Mucosa of descending colon (tissue), 3 donors: ENCODE results near the gene PEPD. TPM values are rescaled to one million over a fixed set of nuclear protein-coding genes. Genes with fewer than 3 reads are reported as not detected.

ENCODE experiments used
- ATAC-seq: fragments of 200-7000 bp; cut with Tn5 transposase; one replicate; pipeline ENCODE4 v1.9.1; 2020; ENCODE audit warnings: mild to moderate bottlenecking, moderate library complexity
- DNase-seq, 3 donors: peaks; one replicate each; pipeline ENCODE4 v3.0.0-alpha.2; 2020
- H3K36me3 ChIP-seq: fragments of 200-600 bp; one replicate; pipeline ENCODE4 v1.8.0; 2021; ENCODE audit warnings: low read depth, mild to moderate bottlenecking
- H3K4me1 ChIP-seq: fragments of 200-600 bp; one replicate; pipeline ENCODE4 v1.8.0; 2021; ENCODE audit warnings: low read depth, mild to moderate bottlenecking
- H3K4me3 ChIP-seq: fragments of 200-600 bp; one replicate; pipeline ENCODE4 v1.8.0; 2021; ENCODE audit warnings: mild to moderate bottlenecking
- H3K9me3 ChIP-seq: fragments of 200-600 bp; one replicate; pipeline ENCODE4 v1.8.0; 2021; ENCODE audit warnings: mild to moderate bottlenecking
- intact Hi-C, 2 donors: fragments of 100-400 bp; cut with DNase I in 1 of 2; cut with micrococcal nuclease in 1 of 2; formaldehyde crosslinking; loops; one replicate each; pipeline versions ENCODE4 v1.11.0 to v1.11.1; 2022; cut with DNase I, micrococcal nuclease
- total RNA-seq, 3 donors: library from RNA; stranded (reverse); fragmentation: NEBNext Ultra II Directional in 2 of 3; extraction: Animal tissue kit (Norgen Biotek cat#: 25700) in 2 of 3; gene quantifications; one replicate each; pipeline versions ENCODE4 v1.2.1 to v1.2.4, GENCODE V29; 2021 to 2023
- TF ChIP-seq, protein P1 (sequence below): fragments of 200-600 bp; IDR thresholded peaks from one replicate; pipeline ENCODE4 v1.8.0; 2022; ENCODE audit warnings: antibody characterized with exemption, mild to moderate bottlenecking
- donor health status: DM: no; HTN: no; CAD: no; lungs with moderate emphysema.
- donor health status: DM: no; HTN: no; CAD: no.
- donor health status: DM: no; HTN: yes; CAD: no.

PEPD gene
- total RNA-seq, 3 donors from 2014 or later, result 40.4 to 91.5 (median 79.1) TPM

- no peak for ATAC-seq
- TF ChIP-seq, protein P1, sequence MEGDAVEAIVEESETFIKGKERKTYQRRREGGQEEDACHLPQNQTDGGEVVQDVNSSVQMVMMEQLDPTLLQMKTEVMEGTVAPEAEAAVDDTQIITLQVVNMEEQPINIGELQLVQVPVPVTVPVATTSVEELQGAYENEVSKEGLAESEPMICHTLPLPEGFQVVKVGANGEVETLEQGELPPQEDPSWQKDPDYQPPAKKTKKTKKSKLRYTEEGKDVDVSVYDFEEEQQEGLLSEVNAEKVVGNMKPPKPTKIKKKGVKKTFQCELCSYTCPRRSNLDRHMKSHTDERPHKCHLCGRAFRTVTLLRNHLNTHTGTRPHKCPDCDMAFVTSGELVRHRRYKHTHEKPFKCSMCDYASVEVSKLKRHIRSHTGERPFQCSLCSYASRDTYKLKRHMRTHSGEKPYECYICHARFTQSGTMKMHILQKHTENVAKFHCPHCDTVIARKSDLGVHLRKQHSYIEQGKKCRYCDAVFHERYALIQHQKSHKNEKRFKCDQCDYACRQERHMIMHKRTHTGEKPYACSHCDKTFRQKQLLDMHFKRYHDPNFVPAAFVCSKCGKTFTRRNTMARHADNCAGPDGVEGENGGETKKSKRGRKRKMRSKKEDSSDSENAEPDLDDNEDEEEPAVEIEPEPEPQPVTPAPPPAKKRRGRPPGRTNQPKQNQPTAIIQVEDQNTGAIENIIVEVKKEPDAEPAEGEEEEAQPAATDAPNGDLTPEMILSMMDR, result no peak
These were observed 100.8 kb downstream of the PEPD start for GRCh38 chr19:33420821-33421220.

DNA sequence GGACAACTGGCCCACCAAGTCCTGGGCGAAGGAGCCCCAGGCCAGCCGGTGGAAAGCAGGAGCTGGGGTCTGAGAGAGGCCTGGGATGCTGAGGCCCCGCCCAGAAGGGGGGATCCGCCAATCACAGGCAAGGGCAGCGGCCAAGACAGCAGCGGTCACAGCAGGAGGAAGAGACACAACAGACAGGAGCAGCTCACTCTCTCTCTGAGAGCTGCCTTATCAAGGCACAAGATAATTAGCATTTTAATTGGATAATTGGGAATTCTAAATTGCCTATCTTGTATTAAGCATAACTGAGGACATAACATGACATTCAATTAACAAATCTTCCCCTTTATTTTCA, 101.8 kb downstream of the PEPD start:
- intact Hi-C loops, result loop anchor here in 1 of 2 donors (5.0 kb wide), 1 partner anchor 353 kb away; no protein-coding TSS in a partner anchor
- Histone ChIP-seq H3K36me3 (no peaks in the 10 kb centered on the region), H3K9me3 (no peaks in the 10 kb centered on the region), H3K4me3 (no peak overlapping the region), H3K4me1 (no peaks in the 10 kb centered on the region)
- no peak for DNase-seq
- TF ChIP-seq, protein P1, result no peak
- ATAC-seq, result no peak

More at GRCh38 chr19:33420821-33421220, 100.8 kb downstream of the PEPD start:
- intact Hi-C loops, result no loop called here
- Histone ChIP-seq H3K9me3 (no peaks in the 10 kb centered on the region), H3K36me3 (no peaks in the 10 kb centered on the region), H3K4me1 (no peaks in the 10 kb centered on the region), H3K4me3 (no peak overlapping the region)
- peak in 1 of 3 donors; percentile 15 for DNase-seq

- intact Hi-C loops, result loop anchor here in 1 of 2 donors (5.0 kb wide), 1 partner anchor 353 kb away; no protein-coding TSS in a partner anchor
- Histone ChIP-seq H3K4me1 (no peaks in the 10 kb centered on the region), H3K9me3 (no peaks in the 10 kb centered on the region), H3K36me3 (no peaks in the 10 kb centered on the region), H3K4me3 (no peak overlapping the region)
- TF ChIP-seq, protein P1, result no peak
- DNase-seq (peak in 1 of 3 donors; percentile 24), ATAC-seq (no peak)
These were observed 102.5 kb downstream of the PEPD start for GRCh38 chr19:33418871-33419787.

DNA sequence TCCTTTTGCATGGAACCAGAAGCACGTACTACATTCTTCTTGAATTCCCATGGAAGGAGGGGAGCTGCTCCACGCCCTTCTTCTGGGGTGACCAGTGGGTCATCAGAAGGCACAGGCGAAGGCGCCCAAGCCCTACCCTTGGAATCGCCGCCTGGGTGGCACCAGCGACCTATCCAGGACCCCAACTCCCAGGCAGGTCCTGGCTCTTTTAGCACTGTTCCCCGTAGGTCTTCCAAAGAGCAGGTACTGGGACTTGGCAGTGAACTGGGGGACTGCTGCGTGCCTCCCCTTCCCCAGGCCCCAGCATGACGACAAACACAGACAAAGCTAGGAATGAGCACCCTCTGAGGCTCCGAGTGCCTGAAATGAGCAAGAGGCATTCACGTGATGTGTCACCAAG, 103.1 kb downstream of the PEPD start:
- intact Hi-C loops, result loop anchor here in 1 of 2 donors (5.0 kb wide), 1 partner anchor 354 kb away; no protein-coding TSS in a partner anchor
- ATAC-seq (no peak), DNase-seq (peak in 1 of 3 donors; percentile 17)
- H3K4me1 ChIP-seq, result no peaks in the 10 kb centered on the region
- H3K9me3 ChIP-seq, result no peaks in the 10 kb centered on the region
- no peak overlapping the region for H3K4me3 ChIP-seq
- no peaks in the 10 kb centered on the region for H3K36me3 ChIP-seq
- TF ChIP-seq, protein P1, result no peak

DNA sequence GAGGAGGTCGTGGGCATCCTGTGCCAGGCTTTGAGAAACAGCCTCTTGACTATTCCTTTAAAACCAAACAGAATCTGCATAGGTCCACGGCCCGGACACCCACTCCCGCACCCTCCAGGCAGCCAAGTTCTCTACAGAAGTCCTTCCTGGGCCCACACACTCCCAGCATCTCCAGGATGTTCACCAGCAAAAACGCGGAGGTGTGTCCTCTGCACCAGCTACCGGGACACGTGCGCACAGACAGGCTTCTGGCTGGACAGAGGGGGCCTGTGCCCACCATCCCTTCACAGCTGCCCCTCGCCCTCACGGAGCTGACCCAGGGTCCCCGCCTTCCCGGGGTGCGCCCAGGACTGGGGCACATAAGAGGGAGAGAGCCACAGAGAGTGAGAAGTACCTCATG, 103.8 kb downstream of the PEPD start:
- peak in 1 of 3 donors; percentile 39 for DNase-seq
- H3K36me3 ChIP-seq, result no peaks in the 10 kb centered on the region
- TF ChIP-seq, protein P1, result no peak
- intact Hi-C loops, result loop anchor here in 1 of 2 donors (5.0 kb wide), 1 partner anchor 355 kb away; no protein-coding TSS in a partner anchor
- no peak overlapping the region for H3K4me3 ChIP-seq
- H3K4me1 ChIP-seq, result no peaks in the 10 kb centered on the region
- no peak for ATAC-seq
- no peaks in the 10 kb centered on the region for H3K9me3 ChIP-seq
